ENCODE data around the gene PSAP.
"Not testable (repeated sequence)": the region's sequence is repeated elsewhere in the genome, so short reads cannot be mapped to it uniquely, and the experiment has no call there.

The PSAP gene

DNA sequence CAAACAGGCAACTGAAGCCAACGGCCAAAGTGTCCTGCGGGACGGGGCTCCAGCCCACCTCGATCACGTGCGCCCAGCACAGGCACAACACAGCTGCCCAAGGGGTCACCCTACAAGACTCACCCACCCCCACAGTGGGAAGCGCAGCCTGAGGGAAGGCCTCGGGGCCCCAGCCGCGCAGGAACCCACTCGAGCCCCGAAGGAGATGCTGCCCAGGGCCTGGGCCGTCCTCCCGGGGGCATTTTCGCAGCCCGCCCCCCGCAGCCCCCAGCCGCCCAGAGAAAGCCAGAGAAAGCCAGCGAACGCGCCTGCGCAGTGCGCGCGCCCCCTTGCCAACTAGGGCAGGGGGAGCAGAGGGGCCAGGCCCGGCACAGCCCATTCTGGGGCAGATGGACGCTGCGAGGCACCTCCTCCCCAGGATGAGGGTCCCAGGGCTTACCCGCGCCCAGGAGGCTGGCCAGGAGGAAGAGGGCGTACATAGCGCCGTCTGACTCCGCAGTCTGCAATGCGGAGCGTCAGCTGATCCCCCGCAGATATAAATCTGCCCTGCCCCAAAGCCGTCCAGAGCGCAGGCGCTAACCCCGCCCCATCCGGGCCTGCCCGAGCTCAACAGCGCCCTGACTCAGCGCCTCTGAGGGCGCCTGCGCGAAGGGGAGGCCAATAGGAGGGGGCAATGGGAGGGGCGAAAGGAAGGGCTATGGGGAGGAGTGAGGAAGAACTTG, at the start of gene PSAP:
TSS of gene PSAP (minus strand) at position 509 of the 722 bp plus-strand sequence. CDS start at position 479, 30 bp downstream.
- DNase-seq (ENCODE audit: low spot score): peak; percentile 93

DNA sequence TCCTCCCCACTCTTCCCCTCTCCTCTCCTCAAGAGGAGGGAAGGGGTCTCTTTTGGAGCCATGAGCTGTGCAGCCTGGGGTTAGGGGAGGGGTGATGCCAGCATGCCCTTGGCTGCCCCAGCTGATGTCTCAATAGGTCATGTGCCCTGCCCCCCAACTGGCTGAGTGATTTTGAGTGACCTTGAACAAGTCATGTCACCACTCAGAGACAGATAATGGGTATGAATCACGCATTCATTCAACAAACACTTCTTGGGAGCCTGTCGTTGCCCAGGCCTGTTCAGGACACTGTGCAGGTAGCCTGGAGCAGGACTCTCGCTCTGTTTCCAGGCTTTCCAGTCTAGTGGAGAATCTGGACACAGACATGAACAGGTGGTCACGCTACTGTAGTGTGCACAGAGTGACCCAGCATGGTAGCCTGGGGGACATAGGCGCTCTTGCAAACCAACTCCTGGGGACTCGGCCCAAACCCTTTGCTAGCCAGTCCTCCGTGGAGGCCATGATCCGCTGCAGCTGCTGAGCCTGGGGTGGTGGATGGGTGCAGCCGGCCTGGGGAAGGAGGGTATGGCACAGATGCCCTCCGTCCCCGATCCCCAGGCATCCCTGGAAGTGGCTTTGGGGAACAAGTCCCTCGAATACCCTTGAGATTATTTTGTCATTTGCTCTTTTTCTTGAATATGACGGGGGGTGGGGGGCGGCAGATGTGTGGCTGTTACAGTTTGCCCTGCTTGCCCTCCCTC, 49.6 kb upstream of the PSAP start:
- DNase-seq (ENCODE audit: low spot score): no peak

DNA sequence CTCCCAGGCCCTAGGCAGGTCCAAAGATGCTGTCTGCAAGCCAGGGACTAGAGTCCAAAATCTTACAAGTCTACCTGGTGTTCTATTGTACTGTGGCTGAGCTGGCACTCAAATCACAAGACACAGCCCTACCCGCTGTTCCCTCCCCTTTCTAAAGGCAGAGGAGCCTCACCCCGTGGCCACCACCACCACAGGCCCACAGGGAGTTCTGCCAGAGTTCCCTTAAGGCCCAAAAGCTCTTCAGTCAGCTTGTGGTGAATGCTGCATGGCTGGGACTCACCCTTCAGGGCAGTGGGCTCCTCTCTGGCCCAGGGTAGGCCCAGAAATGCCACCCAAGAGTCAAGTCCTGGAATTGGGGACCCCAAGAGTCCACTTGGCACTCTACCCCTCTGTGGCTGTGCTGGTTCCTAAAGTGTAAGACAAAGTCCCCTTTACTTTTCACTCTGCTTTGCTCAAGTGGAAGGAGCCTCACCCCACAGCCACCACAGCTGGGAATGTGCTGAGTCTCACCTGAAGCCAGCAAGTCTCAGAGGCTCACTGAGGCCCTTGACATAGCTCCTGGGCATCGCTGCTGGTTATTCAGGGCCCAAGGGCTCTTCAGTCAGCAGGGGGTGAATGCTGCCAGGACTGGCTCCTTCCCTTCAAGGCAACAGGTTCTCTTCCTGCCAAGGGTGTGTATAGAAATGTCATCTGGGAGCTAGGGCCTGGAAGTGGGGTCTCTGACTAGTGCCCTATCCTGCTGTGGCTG, 48.8 kb upstream of the PSAP start:
- no peak for DNase-seq (ENCODE audit: low spot score)

DNA sequence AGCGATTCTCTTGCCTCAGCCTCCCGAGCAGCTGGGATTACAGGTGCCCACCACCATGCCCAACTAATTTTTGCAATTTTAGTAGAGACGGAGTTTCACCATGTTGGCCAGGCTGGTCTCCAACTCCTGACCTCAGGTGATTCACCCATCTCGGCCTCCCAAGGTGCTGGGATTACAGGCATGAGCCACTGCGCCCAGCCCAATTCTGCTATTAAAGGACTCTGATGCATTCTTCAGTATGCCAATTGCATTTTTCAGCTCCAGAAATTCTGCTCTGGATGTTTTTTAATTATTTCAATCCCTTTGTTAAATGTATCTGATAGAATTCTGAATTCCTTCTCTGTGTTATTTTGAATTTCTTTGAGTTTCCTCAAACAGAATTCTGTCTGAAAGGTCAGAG, 47.3 kb upstream of the PSAP start:
- DNase-seq (ENCODE audit: low spot score): not testable (repeated sequence)

DNA sequence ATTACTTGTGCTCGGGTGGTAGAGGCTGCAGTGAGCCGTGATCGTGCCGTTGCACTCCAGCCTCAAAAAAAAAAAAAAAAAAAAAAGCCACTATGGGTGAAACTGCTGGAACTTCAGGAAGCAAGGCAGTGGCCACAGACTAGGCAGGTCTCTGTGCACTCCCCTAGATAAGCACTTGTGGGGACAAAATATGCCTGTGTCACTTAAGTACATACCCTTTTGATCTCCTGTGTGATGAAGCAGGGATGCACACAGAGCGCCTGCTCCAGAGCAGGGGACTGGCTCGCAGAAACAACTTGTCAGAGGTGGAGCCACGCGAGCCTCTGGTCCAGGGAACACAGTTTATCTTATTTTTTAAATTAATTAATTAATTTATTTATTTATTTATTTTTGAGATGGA, 42.9 kb upstream of the PSAP start:
- peak; percentile 54 for DNase-seq (ENCODE audit: low spot score)

DNA sequence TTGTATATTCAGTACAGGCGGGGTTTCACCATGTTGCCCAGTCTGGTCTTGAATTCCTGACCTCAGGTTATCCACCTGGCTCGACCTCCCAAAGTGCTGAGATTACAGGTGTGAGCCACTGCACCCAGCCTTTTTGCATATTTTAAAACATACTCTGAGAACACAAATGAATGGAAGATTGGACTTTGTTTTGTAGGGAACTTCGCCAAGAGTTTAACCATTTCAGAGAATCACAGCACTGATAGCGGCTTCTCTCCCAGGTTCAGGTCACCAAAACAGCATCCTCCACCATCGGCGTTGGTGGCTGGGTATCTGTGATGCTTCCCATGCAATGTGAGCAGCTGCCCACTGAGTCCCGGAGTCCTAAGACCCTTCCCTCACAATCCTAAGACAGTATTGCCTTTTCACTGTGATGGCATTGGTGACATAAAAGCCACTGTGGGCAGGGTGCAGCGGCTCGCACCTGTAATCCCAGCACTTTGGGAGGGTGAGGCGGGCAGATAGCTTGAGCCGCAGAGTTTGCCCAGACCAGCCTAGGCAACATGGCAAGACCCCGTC, 42.3 kb upstream of the PSAP start:
- DNase-seq (ENCODE audit: low spot score): no peak

DNA sequence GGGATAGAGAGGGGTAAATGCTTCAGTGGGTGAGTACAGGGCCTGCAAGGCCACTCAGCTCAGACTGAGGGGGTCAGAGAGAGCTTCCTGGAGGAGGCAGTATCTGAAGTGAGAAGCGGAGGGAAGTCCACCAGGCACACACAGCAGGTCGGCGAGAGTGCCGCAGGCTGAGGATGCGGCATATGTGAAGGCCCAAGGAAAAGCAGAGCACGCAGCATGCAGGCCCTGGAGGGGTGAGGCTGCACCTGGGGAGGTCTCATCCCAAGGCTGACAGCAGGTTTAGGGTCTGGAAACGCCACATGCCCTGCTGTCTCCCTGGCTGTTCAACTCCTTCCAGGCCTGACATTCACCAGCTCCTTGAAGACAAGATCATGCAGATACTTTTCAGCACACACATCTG, 40.4 kb upstream of the PSAP start:
- no peak for DNase-seq (ENCODE audit: low spot score)

DNA sequence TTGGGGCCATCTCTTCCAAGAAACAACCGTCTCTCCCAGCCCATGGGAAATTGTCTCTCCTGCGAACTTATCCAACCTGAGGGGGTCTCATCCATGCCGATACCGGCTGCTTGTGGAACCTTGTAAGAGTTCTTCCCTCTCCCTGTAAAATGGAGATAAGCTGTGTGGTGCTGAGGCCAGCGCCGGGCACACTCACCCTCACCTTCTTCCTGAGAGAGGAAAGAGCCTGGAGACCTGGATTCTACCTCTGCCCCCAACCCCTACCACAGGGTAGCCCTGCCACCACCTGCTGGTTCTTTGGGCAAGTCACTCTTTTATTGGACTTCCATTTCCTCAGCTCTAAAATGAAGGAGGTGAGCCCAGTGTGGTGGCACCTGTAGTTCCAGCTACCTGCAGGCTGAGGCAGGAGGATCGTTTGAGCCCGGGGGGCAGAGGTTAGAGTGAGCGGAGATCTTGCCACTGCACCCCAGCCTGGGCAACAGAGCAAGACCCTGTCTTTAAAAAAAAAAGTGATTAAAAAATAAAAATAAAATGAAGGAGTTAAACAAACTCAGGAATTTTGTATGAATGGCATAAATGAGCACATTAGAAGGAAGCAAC, 38.4 kb upstream of the PSAP start:
- DNase-seq (ENCODE audit: low spot score): no peak

DNA sequence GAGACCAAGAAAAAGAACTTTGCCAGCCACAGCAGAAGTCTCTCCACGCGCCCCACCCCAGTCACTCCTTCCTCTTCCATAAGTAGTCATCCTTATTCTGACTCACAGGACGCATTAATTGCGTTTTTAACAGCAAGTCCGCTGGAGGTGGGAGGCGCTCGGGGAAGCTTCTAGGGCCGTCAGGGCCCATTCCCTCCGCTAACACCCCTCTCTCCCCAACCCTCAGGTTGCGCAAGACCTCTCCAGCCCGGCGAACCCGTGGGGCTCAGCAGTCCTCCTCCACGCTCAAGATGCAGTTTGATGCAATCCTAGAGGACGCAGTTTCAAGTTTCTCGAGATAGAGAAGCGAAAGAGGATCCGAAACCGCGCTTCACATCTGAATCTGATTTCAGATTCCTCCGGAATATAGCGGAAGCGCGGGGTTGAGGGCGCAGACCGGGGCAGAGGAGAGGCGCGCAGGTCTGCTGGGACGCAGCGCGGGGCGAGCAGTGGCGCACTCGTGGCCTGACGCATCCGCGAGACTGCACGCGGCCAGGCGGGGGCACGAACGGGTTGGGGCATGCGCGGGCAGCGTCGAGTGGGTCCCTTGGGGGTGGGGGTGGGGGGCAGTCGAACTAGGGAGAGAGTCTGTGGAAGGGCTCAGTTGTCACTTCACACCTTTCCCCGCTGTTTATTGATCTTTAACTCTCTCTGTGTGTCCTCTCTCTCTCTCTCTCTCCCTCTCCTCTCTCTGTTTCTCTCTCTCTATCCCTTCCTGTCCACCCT, 37.8 kb upstream of the PSAP start:
- DNase-seq (ENCODE audit: low spot score): peak; percentile 50

DNA sequence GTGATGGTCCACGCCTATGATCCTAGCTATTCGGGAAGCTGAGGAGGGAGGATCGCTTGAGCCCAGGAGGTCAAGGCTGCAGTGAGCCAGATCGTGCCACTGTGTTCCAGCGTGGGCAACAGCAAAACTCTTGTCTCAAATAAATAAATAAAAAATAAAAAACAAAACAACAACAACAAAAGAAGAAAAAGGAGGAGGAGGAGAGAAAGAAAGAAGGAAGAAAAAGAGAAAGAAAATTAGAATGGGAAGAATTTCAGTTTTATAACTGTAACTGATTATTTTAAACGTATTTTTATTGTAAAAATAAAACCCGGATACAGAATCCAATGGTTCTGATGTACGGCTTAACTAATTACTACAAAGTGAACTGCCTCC, 37.2 kb upstream of the PSAP start:
- no peak for DNase-seq (ENCODE audit: low spot score)

DNA sequence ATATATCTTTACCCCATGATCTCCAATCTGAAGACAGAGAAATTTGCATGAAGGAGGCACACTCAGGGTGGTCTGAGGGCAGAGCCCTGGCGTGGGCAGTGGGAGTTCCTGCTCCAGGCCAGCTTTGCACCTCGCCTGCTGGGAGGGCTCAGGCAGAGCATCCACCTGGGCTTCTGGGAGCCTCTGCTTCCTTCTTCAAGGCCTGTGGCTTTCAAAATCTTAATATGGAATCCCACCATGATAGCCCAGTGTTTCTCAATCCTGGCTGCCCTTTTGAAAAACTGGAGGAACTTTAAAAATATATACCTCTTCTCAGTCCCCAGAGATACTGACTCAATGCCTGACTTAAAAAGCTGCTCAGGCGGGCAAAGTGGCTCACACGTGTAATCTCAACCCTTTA, 36.7 kb upstream of the PSAP start:
- no peak for DNase-seq (ENCODE audit: low spot score)

DNA sequence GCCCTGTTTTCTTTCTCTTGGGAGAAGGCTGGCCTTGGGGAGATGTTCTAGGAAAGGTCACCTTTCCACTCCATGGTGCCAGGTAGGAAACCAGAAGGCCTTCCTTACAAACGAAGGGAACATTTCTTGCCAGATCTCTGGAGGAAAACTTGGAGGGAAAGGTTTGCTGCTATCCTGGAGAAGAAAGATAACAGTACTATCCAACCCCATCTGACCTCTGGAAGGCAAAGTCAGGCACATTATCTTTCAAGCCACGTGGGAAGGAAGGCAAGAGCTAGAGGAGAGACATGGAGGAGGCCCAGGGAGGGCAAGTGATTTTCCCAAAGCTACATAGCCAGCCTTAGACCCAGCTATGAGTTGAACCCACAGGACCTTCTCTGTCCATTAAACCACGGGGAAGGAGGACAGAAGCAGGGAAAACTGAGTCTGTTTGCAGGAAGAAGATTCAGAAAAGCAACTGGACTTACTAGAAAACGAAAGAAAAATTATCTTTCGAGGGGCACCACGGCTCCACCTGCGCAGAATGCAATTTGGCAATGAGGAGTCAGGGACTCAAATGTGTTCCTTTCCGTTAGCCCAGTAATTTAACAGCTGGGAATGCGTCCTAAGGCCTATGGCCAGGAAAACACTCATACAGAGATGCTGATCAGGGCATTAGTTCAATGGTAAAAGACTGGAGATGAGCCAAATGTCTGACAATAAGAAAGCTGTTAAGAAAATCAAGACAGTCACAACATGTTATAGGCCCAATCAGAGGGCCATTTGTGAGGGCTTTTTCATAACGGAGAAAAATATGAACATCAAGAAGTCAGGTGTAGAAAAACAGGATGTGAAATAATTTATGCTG, 32.0 kb upstream of the PSAP start:
- DNase-seq (ENCODE audit: low spot score): no peak

DNA sequence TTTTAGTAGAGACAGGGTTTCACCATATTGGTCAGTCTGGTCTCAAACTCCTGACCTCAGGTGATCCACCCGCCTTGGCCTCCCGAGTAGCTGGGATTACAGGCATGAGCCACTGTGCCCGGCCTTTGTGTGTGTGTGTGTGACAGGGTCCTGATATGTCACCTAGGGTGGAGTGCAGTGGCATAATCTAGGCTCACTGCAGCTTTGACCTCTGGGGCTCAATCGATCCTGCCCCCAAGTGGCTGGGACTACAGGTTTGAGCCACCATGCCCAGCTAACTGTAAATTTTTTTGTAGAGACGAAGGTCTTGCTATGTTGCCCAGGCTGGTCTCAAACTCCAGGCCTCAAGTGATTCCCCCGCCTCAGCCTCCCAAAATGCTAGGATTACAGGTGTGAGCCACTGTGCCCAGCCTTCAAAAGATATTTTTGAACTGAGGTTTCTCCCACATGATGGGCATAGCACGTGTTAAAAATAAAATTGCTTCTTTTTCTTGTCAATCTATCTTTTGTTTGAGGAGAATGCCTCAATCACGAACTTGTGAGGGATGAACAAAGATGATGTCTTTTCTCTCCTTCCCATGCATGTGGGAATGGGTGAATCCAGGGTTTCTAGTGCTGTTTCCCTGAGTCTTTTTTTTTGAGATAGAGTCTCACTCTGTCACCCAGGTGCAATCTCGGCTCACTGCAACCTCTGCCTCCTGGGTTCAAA, 30.8 kb upstream of the PSAP start:
- no peak for DNase-seq (ENCODE audit: low spot score)

DNA sequence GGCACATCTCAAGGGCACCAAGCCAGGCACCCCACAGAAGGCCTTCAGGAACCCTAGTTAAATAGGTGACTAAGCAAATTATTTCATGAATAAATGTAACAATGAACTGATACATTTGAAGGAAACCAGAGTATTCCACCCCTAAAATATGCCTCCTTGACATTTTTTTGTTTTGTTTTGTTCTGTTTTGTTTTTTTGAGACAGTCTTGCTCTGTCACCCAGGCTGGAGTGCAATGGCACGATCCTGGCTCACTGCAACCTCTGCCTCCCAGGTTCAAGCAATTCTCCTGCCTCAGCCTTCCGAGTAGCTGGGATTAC, 30.2 kb upstream of the PSAP start:
- not testable (repeated sequence) for DNase-seq (ENCODE audit: low spot score)

DNA sequence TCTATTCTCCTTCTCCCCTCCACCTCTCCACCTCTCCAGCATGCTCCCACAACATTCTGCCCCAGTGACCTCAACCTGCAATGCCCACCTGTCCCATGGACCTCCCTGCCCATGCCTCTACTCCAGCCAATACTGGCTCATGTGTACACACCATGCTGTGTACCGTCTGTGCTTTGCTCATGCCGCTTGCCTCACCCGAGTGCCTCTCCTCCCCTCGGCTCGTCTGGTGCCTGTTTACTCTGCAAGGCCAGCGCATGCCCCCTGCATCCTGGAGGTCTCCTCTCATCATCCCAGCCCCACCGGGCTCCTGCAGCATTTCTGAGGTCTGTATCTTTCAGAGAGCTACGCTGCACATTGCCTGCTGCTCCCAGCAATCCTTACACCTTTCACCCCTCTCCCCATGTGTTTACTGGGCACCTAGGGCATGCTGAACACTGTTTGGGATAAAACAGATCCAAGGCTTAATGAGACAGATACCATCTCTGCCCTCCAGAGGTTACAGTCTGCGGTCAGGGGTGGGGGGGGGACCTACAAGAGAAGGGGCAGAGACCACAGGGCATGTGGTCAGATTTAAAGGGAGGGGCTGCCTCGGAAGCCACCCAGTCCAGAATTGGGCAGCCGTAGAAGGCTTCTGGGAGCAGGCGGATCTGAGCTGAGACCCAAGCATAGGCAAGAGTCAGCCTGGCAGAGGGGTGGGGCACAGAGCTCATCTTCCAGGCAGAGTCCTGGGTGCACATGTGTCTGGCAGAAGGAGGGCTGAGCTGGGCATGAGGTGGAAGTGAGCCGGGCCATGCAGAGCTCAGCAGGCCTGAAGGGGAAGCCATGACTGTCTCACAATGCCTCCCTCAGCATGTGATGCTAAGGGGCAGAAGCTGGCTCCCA, 29.6 kb upstream of the PSAP start:
- DNase-seq (ENCODE audit: low spot score): no peak

DNA sequence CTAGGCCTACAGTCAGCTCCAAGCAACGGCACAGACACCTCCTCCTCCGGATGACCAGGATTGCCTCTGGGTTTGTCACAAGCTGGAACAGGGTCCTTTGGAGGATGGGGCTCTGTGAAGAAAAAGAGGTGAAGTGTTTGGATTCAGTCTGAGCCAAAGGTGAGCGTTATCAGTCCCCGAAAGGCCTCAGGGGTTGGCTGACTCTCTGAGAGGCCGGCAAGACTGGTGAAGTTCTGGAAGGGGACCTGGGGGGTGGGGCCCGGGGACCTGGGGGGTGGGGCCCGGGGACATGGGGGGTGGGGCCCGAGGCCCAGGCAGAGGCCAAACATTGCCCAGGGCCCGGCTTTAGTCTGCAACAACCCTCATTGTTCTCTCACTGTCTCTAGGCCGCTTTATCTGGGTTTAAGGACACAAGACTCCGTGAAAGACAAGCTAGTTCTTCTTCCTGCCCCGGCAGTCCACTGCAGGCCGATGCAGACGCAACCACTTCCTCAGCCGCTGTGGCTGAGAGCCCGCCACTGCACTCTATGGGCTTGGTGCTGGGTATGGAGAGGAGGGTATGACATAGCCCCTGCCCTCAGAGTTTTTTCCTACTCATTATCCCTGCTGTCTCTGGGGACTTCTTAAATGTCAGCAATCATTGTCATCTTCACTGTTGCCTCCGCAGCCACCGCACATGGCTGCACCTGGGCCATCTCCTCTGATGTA, 27.4 kb upstream of the PSAP start:
- no peak for DNase-seq (ENCODE audit: low spot score)

DNA sequence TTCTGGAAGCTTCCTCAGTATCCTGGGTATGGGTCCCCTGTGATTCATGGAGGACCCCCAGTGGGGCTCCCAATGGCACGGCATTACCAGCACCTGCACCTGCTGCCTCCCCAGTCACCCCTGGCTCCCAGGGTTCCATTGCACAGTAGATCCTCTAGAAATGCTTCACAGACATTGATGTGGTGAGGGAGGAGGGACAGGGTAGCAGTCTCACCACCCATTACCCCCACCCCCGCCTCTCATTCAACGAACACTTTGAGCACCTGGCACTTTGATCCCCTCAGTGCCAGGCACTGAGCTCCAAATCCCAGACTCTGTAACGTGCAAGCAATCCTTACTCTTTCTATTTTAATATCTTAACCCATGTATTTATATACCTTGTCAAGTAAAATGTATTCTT, 26.8 kb upstream of the PSAP start:
- no peak for DNase-seq (ENCODE audit: low spot score)

DNA sequence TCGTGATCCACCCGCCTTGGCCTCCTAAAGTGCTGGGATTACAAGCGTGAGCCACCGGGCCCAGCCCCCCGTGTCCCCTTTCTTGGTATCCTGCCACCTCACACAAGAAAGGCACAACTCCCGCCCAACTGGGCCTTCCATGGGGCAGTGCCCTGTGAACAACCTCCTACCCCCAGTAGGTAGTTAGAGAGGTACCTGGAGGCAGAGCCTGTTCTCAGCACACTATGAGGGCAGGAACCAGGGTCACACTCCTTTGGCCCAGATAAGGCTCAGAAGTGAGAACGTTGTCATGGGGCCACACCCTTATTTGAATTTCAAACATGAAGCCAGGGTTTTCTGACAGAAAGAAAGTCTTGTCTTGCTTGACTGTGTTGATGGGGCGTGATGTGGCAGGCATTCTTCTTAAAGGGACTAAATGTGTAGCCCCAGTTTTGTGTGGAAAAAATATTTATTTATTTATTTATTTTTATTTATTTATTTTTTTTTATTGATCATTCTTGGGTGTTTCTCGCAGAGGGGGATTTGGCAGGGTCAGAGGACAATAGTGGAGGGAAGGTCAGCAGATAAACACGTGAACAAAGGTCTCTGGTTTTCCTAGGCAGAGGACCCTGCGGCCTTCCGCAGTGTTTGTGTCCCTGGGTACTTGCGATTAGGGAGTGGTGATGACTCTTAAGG, 23.8 kb upstream of the PSAP start:
- not testable (repeated sequence) for DNase-seq (ENCODE audit: low spot score)

All from SW480 (cell line).